SK-N-SH (cell line): ENCODE data around the gene SASH1. TPM values are rescaled to one million over a fixed set of nuclear protein-coding genes. Genes with fewer than 3 reads are reported as not detected.
A peak's percentile ranks its signal among the peaks of the same experiment; 100 is the strongest.

Source experiments
- CTCF ChIA-PET: fragments of 300-600, 350-600 bp; formaldehyde crosslinking; extraction: SDS; loops from one replicate; lab custom pipeline; 2021; lab: Yijun Ruan, JAX
- POLR2A ChIA-PET: fragments of 350-600 bp; sonication (Branson Sonifier 250); formaldehyde crosslinking; extraction: SDS; loops from one replicate; lab custom pipeline; 2020; ENCODE audit warnings: antibody characterized with exemption, inconsistent platforms; lab: Yijun Ruan, JAX
- DNase-seq: peaks from one replicate; pipeline ENCODE4 v3.0.0; 2012
- H2AFZ ChIP-seq: fragments of 200-600 bp; sonication (generic); 2 replicates; pipeline ENCODE4 v1.8.1; 2016; ENCODE audit warnings: antibody characterized with exemption, mild to moderate bottlenecking, low read depth
- H3F3A ChIP-seq: fragments of 200-600 bp; sonication (generic); replicated peaks from 2 replicates; pipeline ENCODE3; 2016; ENCODE audit warnings: antibody characterized with exemption, mild to moderate bottlenecking; ENCODE audit not compliant: insufficient read depth
- H3K27ac ChIP-seq, 2 experiments: fragments of 200-500 bp in 1 of 2; fragments of 200-600 bp in 1 of 2; sonication (Bioruptor generic) in 1 of 2; sonication (generic), shearing (Covaris generic) in 1 of 2; 2 replicates each; pipeline versions ENCODE4 v1.5.1 to v1.6.1; 2014 to 2016; ENCODE audit warnings: low read depth in 2 of 2, inconsistent platforms in 1 of 2, low read length in 1 of 2, mild to moderate bottlenecking in 1 of 2, mixed read lengths in 1 of 2
- H3K27me3 ChIP-seq: fragments of 200-600 bp; sonication (generic), shearing (Covaris generic); 2 replicates; pipeline ENCODE4 v1.6.1; 2016; ENCODE audit warnings: mixed run types; ENCODE audit not compliant: insufficient read depth
- H3K36me3 ChIP-seq, 2 experiments: fragments of 200-500 bp in 1 of 2; fragments of 200-600 bp in 1 of 2; sonication (Bioruptor generic) in 1 of 2; sonication (generic) in 1 of 2; replicated peaks in 1 of 2; 2 replicates each; pipeline versions ENCODE3 to v1.5.1; 2014 to 2016; ENCODE audit warnings: low read length in 1 of 2, mild to moderate bottlenecking in 1 of 2; ENCODE audit not compliant: insufficient read depth in 2 of 2, control insufficient read depth in 1 of 2
- H3K4me1 ChIP-seq, 2 experiments: fragments of 200-500 bp in 1 of 2; fragments of 200-600 bp in 1 of 2; sonication (Bioruptor generic) in 1 of 2; sonication (generic), shearing (Covaris generic) in 1 of 2; 2 replicates each; pipeline versions ENCODE4 v1.5.1 to v1.6.1; 2014 to 2016; ENCODE audit warnings: low read depth in 1 of 2, low read length in 1 of 2, mixed run types in 1 of 2; ENCODE audit not compliant: insufficient read depth in 2 of 2, control insufficient read depth in 1 of 2
- H3K4me2 ChIP-seq: fragments of 200-600 bp; sonication (generic), shearing (Covaris generic); 2 replicates; pipeline ENCODE4 v1.6.1; 2017; ENCODE audit warnings: mixed run types
- H3K4me3 ChIP-seq, 2 experiments: fragments of 200-500 bp in 1 of 2; fragments of 200-600 bp in 1 of 2; sonication (Bioruptor generic) in 1 of 2; sonication (generic), shearing (Covaris generic) in 1 of 2; 2 replicates each; pipeline versions ENCODE4 v1.5.1 to v1.8.1; 2014 to 2016; ENCODE audit warnings: low read depth in 2 of 2, inconsistent platforms in 1 of 2, low read length in 1 of 2, mild to moderate bottlenecking in 1 of 2, mixed read lengths in 1 of 2, moderate library complexity in 1 of 2
- H3K79me2 ChIP-seq: fragments of 200-600 bp; sonication (generic); 2 replicates; pipeline ENCODE4 v1.8.1; 2017; ENCODE audit warnings: mild to moderate bottlenecking; ENCODE audit not compliant: insufficient read depth
- H3K9ac ChIP-seq: fragments of 200-600 bp; sonication (generic); 2 replicates; pipeline ENCODE4 v1.6.1; 2017; ENCODE audit warnings: mixed run types
- H3K9me2 ChIP-seq: fragments of 200-600 bp; sonication (generic); 2 replicates; pipeline ENCODE4 v1.6.1; 2017; ENCODE audit warnings: mixed run types
- H3K9me3 ChIP-seq: fragments of 200-600 bp; sonication (generic); 2 replicates; pipeline ENCODE4 v1.6.1; 2017; ENCODE audit warnings: mixed run types, mild to moderate bottlenecking, moderate library complexity
- H4K20me1 ChIP-seq: fragments of 200-600 bp; sonication (generic); 2 replicates; pipeline ENCODE4 v1.6.1; 2017; ENCODE audit warnings: mild to moderate bottlenecking, mixed run types; ENCODE audit not compliant: insufficient read depth
- CHD2 ChIP-seq: fragments of 150-350 bp; IDR thresholded peaks from 2 replicates; pipeline ENCODE4 v1.6.1; 2018; ENCODE audit warnings: low read length; ENCODE audit not compliant: partially characterized antibody
- EP300 ChIP-seq, 2 experiments: IDR thresholded peaks; 2 replicates each; pipeline versions ENCODE4 v1.4.0 to v1.6.1; 2012; ENCODE audit warnings: borderline replicate concordance in 1 of 2, low read depth in 1 of 2, low read length in 1 of 2
- FOXJ3 ChIP-seq: sonication (generic); formaldehyde crosslinking; IDR thresholded peaks from 2 replicates; pipeline ENCODE4 v1.5.1; 2020; ENCODE audit warnings: mild to moderate bottlenecking, missing genetic modification reagents
- NFIC ChIP-seq: IDR thresholded peaks from 2 replicates; pipeline ENCODE4 v1.4.0; 2012; ENCODE audit warnings: borderline replicate concordance
- NRF1 ChIP-seq: IDR thresholded peaks from 2 replicates; pipeline ENCODE4 v1.6.1; 2012; ENCODE audit warnings: low read depth, mild to moderate bottlenecking, low read length
- RAD21 ChIP-seq: IDR thresholded peaks from 2 replicates; pipeline ENCODE4 v1.6.1; 2012; ENCODE audit warnings: mild to moderate bottlenecking, low read length
- RXRA ChIP-seq: IDR thresholded peaks from 2 replicates; pipeline ENCODE4 v1.4.0; 2012; ENCODE audit warnings: low read depth, mild to moderate bottlenecking, borderline replicate concordance
- TCF12 ChIP-seq: IDR thresholded peaks from 2 replicates; pipeline ENCODE4 v1.4.0; 2012
- TEAD4 ChIP-seq: IDR thresholded peaks from 2 replicates; pipeline ENCODE4 v1.4.0; 2012; ENCODE audit warnings: mild to moderate bottlenecking, borderline replicate concordance; ENCODE audit not compliant: insufficient read depth
- WGBS: methylation state at CpG from one replicate; pipeline ENCODE4 v1.1.6; 2017; ENCODE audit warnings: low lambda C conversion rate; 5-methylcytosine and 5-hydroxymethylcytosine counted together
- polyA plus RNA-seq, 3 experiments: library from polyadenylated mRNA; depleted of rRNA; stranded (reverse); fragments of >200 nt; gene quantifications; 2 replicates each; pipeline ENCODE4 v1.2.3, GENCODE V29; 2012
- TF ChIP-seq, protein P1 (sequence below): fragments of 200-600 bp; sonication (generic); IDR thresholded peaks from 2 replicates; pipeline ENCODE4 v1.6.1; 2017; ENCODE audit warnings: antibody characterized with exemption, mild to moderate bottlenecking, moderate library complexity
- TF ChIP-seq, protein P2 (sequence below): IDR thresholded peaks from 2 replicates; pipeline ENCODE4 v1.6.1; 2012; ENCODE audit warnings: mild to moderate bottlenecking, low read depth, low read length, moderate library complexity

SASH1 gene
- polyA plus RNA-seq, 1 of the 3 experiments (the other 2 are of a cell fraction) = 19.8 TPM

DNA sequence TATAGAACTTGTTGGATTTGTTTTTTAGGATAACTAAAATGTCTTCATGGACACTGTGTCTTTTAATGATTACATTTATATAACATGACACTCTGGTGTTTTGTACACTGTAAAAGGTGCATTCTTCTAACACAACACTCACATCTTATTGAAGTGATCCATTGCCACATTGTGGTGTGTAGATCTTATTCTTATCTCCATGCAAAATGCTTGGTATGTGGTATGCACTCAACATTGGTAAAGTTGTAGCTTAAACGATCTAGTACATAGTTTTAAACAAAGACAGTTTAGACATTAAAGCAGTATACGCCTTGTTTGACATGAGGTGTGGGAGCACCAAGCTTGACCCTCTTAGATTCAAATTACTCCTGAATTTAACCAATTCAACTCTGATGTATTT is 84.7 kb downstream of the SASH1 start:
- POLR2A ChIA-PET = no interaction called here
- Histone ChIP-seq H3K4me2 (no peak overlapping the region), H4K20me1 (no peaks in the 10 kb centered on the region), H3K4me3 (no peak overlapping the region), H3K36me3 (no peaks in the 10 kb centered on the region), H3K27me3 (no peaks in the 10 kb centered on the region), H2AFZ (no peak overlapping the region), H3K4me1 (peaks cover 0 to 12% of the 10 kb centered on the region in 2 experiments; a peak in 1 of 4 replicates), H3K79me2 (peaks cover 50% of the 10 kb centered on the region), H3F3A (peaks cover 14% of the 10 kb centered on the region), H3K9me3 (no peaks in the 10 kb centered on the region), H3K27ac (peak overlapping the region in 1 of 2 experiments; percentile 75; a peak in 1 of 4 replicates)
- 64% methylated on average over 2 of the region's 2 CpGs for WGBS
- CTCF ChIA-PET = no interaction called here
- DNase-seq = no peak
- no peak for TF ChIP-seq CHD2
- TF ChIP-seq FOXJ3 = no peak
- TF ChIP-seq NRF1 = no peak
- TF ChIP-seq, all 33 proteins: peak for 0
- H3K9me2 ChIP-seq = no peaks in the 10 kb centered on the region
- H3K9ac ChIP-seq = no peak overlapping the region

- Histone ChIP-seq H3K9me2 (no peaks in the 10 kb centered on the region), H4K20me1 (no peaks in the 10 kb centered on the region), H3K36me3 (no peaks in the 10 kb centered on the region), H3K4me1 (peaks cover 0 to 12% of the 10 kb centered on the region in 2 experiments; a peak in 1 of 4 replicates), H3K9me3 (no peaks in the 10 kb centered on the region), H3K4me3 (no peak overlapping the region), H3K27me3 (no peaks in the 10 kb centered on the region), H3K79me2 (peaks cover 38% of the 10 kb centered on the region), H3F3A (peaks cover 14% of the 10 kb centered on the region), H2AFZ (no peak overlapping the region), H3K27ac (no peak overlapping the region), H3K9ac (no peak overlapping the region), H3K4me2 (no peak overlapping the region)
- TF ChIP-seq RXRA = no peak
- TF ChIP-seq, protein P1, sequence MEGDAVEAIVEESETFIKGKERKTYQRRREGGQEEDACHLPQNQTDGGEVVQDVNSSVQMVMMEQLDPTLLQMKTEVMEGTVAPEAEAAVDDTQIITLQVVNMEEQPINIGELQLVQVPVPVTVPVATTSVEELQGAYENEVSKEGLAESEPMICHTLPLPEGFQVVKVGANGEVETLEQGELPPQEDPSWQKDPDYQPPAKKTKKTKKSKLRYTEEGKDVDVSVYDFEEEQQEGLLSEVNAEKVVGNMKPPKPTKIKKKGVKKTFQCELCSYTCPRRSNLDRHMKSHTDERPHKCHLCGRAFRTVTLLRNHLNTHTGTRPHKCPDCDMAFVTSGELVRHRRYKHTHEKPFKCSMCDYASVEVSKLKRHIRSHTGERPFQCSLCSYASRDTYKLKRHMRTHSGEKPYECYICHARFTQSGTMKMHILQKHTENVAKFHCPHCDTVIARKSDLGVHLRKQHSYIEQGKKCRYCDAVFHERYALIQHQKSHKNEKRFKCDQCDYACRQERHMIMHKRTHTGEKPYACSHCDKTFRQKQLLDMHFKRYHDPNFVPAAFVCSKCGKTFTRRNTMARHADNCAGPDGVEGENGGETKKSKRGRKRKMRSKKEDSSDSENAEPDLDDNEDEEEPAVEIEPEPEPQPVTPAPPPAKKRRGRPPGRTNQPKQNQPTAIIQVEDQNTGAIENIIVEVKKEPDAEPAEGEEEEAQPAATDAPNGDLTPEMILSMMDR = no peak
- TF ChIP-seq, protein P2, sequence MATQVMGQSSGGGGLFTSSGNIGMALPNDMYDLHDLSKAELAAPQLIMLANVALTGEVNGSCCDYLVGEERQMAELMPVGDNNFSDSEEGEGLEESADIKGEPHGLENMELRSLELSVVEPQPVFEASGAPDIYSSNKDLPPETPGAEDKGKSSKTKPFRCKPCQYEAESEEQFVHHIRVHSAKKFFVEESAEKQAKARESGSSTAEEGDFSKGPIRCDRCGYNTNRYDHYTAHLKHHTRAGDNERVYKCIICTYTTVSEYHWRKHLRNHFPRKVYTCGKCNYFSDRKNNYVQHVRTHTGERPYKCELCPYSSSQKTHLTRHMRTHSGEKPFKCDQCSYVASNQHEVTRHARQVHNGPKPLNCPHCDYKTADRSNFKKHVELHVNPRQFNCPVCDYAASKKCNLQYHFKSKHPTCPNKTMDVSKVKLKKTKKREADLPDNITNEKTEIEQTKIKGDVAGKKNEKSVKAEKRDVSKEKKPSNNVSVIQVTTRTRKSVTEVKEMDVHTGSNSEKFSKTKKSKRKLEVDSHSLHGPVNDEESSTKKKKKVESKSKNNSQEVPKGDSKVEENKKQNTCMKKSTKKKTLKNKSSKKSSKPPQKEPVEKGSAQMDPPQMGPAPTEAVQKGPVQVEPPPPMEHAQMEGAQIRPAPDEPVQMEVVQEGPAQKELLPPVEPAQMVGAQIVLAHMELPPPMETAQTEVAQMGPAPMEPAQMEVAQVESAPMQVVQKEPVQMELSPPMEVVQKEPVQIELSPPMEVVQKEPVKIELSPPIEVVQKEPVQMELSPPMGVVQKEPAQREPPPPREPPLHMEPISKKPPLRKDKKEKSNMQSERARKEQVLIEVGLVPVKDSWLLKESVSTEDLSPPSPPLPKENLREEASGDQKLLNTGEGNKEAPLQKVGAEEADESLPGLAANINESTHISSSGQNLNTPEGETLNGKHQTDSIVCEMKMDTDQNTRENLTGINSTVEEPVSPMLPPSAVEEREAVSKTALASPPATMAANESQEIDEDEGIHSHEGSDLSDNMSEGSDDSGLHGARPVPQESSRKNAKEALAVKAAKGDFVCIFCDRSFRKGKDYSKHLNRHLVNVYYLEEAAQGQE = no peak
- TF ChIP-seq EP300 (IDR thresholded peaks at IDR 0.05; ENCODE audit: borderline replicate concordance in 1 of 2, low read depth in 1 of 2, low read length in 1 of 2) = no peak
- no peak for TF ChIP-seq RAD21
- no peak for TF ChIP-seq NFIC
- no peak for TF ChIP-seq TEAD4
- TF ChIP-seq TCF12 = no peak
- ChIA-PET CTCF (no interaction called here), POLR2A (no interaction called here)
- DNase-seq = no peak
- 89% methylated on average over 4 of the region's 4 CpGs for WGBS
Measured at GRCh38 chr6:148429423-148429822, 86.8 kb downstream of the SASH1 start.
